HG03097 (cell line): ENCODE data around the gene HECTD4.
"Not testable (repeated sequence)": the region's sequence is repeated elsewhere in the genome, so short reads cannot be mapped to it uniquely, and the experiment has no call there.

Experiments
- ATAC-seq: cut with Tn5 transposase; IDR thresholded peaks from one replicate; pipeline ENCODE4 v1.9.1; 2021; ENCODE audit not compliant: unreplicated experiment, low FRiP score

HECTD4 gene

GRCh38 chr12:112126911-112127310 is 255.3 kb downstream of the HECTD4 start:
- ATAC-seq, result no peak

GRCh38 chr12:112126000-112126438 is 256.2 kb downstream of the HECTD4 start:
- no peak for ATAC-seq

GRCh38 chr12:112125250-112125999 is 256.8 kb downstream of the HECTD4 start, which contains the start of gene TRAFD1:
TRAFD1 (plus strand) TSS chr12:112125560; CDS start chr12:112130523, 4,963 bp downstream.
- peak; percentile 93 for ATAC-seq

- no peak for ATAC-seq
Measured at GRCh38 chr12:112124918-112125249, 257.3 kb downstream of the HECTD4 start.

GRCh38 chr12:112122823-112123690 is 259.2 kb downstream of the HECTD4 start:
- ATAC-seq, result no peak

GRCh38 chr12:112121780-112122565 is 260.3 kb downstream of the HECTD4 start:
- ATAC-seq, result no peak

- ATAC-seq, result no peak
Measured at GRCh38 chr12:112117685-112118084, 264.5 kb downstream of the HECTD4 start.

GRCh38 chr12:112116232-112117060 is 265.8 kb downstream of the HECTD4 start:
- no peak for ATAC-seq

- ATAC-seq, result no peak
Measured at GRCh38 chr12:112115259-112116045, 266.8 kb downstream of the HECTD4 start.

- ATAC-seq, result no peak
Measured at GRCh38 chr12:112112409-112113133, 269.7 kb downstream of the HECTD4 start.

GRCh38 chr12:112111931-112112330 is 270.3 kb downstream of the HECTD4 start:
- ATAC-seq, result no peak

- ATAC-seq, result not testable (repeated sequence)
Measured at GRCh38 chr12:112110787-112111662, 271.2 kb downstream of the HECTD4 start.
